OCI-LY7 (cell line): ENCODE measurements around the gene FRAT1.

Source experiments
- CTCF ChIP-seq: fragments of 200-600 bp; sonication (generic); conservative IDR thresholded peaks from 2 replicates; pipeline ENCODE4 v1.5.1; 2014; ENCODE audit warnings: mild to moderate bottlenecking, antibody characterized with exemption, low read length, moderate library complexity, mixed read lengths
- EZH2phosphoT487 ChIP-seq: fragments of 200-600 bp; sonication (generic); IDR thresholded peaks from 2 replicates; pipeline ENCODE4 v1.6.1; 2018; ENCODE audit warnings: low read depth, borderline replicate concordance, mild to moderate bottlenecking, mixed run types, antibody characterized with exemption, low read length, moderate library complexity, mixed read lengths

GRCh38 chr10:97341416-97341815 lies 22.3 kb downstream of the FRAT1 start:
- no peak for TF ChIP-seq CTCF
- TF ChIP-seq EZH2phosphoT487, result no peak
